HL-60 (cell line): ENCODE measurements around the gene TBC1D23.

ENCODE experiments used
- CTCF ChIP-seq: IDR thresholded peaks from one replicate; pipeline ENCODE4 v1.5.1; 2011; ENCODE audit warnings: low read length, control low read depth, inconsistent platforms; ENCODE audit not compliant: insufficient read depth
- POLR2AphosphoS5 ChIP-seq: IDR thresholded peaks from 2 replicates; pipeline ENCODE4 v1.6.1; 2012; ENCODE audit warnings: low read depth
- REST ChIP-seq: IDR thresholded peaks from 2 replicates; pipeline ENCODE4 v1.6.1; 2012; ENCODE audit warnings: low read depth; ENCODE audit not compliant: insufficient replicate concordance

GRCh38 chr3:100261485-100261903 lies 702 bp downstream of the TBC1D23 start:
- TF ChIP-seq CTCF (no peak), POLR2AphosphoS5 (no peak), REST (no peak)
